Measurements from ENCODE around the gene PLXDC1.

DNA sequence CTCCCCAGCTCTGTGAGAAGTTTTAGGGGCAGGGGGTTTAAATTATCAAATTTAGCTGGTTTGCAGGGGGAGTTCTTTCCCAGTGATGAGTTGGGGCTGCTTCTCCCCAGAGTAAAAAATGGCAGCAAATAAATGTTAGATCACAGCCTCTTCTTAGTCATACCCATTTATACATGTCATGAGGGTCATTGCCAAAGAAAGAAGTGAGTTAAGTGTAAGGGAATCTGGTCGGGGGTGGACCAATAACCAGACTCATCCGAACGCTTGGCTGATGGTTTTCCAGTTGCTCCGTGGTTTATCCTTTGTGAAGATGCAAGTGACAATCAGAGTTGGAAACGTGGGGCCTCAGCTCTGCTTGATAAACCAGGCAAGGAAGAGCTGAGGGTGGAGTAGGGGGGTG lies 87.1 kb downstream of the PLXDC1 start:
- TF ChIP-seq CTCF (IDR thresholded peaks at IDR 0.05; ENCODE audit: low read length) (no peak), EZH2 (optimal IDR thresholded peaks at IDR 0.05; ENCODE audit: low read depth, low read length) (no peak)
